K562 (cell line): ENCODE results near the gene AMPD3. TPM values are rescaled to one million over a fixed set of nuclear protein-coding genes. Genes with fewer than 3 reads are reported as not detected.

Source experiments
- ATAC-seq: fragments of 200-7000 bp; cut with Tn5 transposase; 3 replicates; pipeline ENCODE4 v1.9.1; 2020; ENCODE audit warnings: moderate library complexity
- BruUV-seq: library from RNA; stranded (reverse); fragments of 400-500 nt; replicated peaks from 2 replicates; lab custom pipeline; 2021; lab: Mats Ljungman, UMichigan
- CTCF ChIA-PET: fragments of 300-600 bp; formaldehyde crosslinking; extraction: SDS; loops from one replicate; lab custom pipeline; 2021; ENCODE audit warnings: low intra/inter-chr PET ratio; lab: Yijun Ruan, JAX
- POLR2A ChIA-PET: fragments of 300-600, 350-650 bp; sonication (Branson Sonifier 250); formaldehyde crosslinking; extraction: SDS; loops from one replicate; lab custom pipeline; 2021; ENCODE audit warnings: antibody characterized with exemption, inconsistent platforms; lab: Yijun Ruan, JAX
- DNase-seq, 4 experiments: peaks; one replicate each; pipeline versions ENCODE4 v3.0.0 to v3.0.0-alpha.2; 2011 to 2018; ENCODE audit warnings: low spot score in 3 of 4, mixed read lengths in 3 of 4; ENCODE audit errors: extremely low read depth in 1 of 4
- FAIRE-seq: peaks from 2 replicates; lab custom pipeline; 2011; peaks lifted over from hg19 to GRCh38; lab: Jason Lieb, UNC
- H2AFZ ChIP-seq: 2 replicates; pipeline ENCODE4 v1.6.0; 2011; ENCODE audit warnings: low read depth, low read length, control low read depth, inconsistent platforms
- H3K27ac ChIP-seq: fragments of 200-600 bp; 3 replicates; pipeline ENCODE4 v1.8.0; 2011; ENCODE audit warnings: low read depth, mild to moderate bottlenecking, control low read depth, inconsistent platforms, low read length, moderate library complexity, mixed read lengths; ENCODE audit errors: extremely low read depth
- H3K27me3 ChIP-seq, 2 experiments: fragments of 300-600 bp in 1 of 2; 2 replicates in 1 of 2; 3 replicates in 1 of 2; pipeline versions ENCODE4 v1.6.0 to v1.8.0; 2011; ENCODE audit warnings: inconsistent platforms in 2 of 2, low read length in 2 of 2, mild to moderate bottlenecking in 1 of 2, mixed read lengths in 1 of 2, moderate library complexity in 1 of 2; ENCODE audit not compliant: control insufficient read depth in 2 of 2, insufficient read depth in 2 of 2
- H3K36me3 ChIP-seq: fragments of 300-600 bp; 3 replicates; pipeline ENCODE4 v1.8.0; 2011; ENCODE audit warnings: mild to moderate bottlenecking, low read length, inconsistent platforms; ENCODE audit not compliant: control insufficient read depth, insufficient read depth
- H3K4me1 ChIP-seq, 2 experiments: fragments of 200-600 bp in 1 of 2; replicated peaks in 1 of 2; 2 replicates in 1 of 2; 3 replicates in 1 of 2; pipeline versions ENCODE4 v1.5.1 to v1.8.0; 2011; ENCODE audit warnings: inconsistent platforms in 2 of 2, low read length in 2 of 2, mild to moderate bottlenecking in 1 of 2, mixed read lengths in 1 of 2, moderate library complexity in 1 of 2; ENCODE audit not compliant: control insufficient read depth in 2 of 2, insufficient read depth in 2 of 2
- H3K4me2 ChIP-seq: 2 replicates; pipeline ENCODE4 v1.6.1; 2011; ENCODE audit warnings: low read length, control low read depth, inconsistent platforms, mixed read lengths; ENCODE audit not compliant: insufficient read depth
- H3K4me3 ChIP-seq: fragments of 200-600 bp; sonication (generic), shearing (Covaris generic); 2 replicates; pipeline ENCODE4 v1.5.1; 2016; ENCODE audit warnings: control low read depth, inconsistent platforms
- H3K79me2 ChIP-seq: fragments of 200-600 bp; 3 replicates; pipeline ENCODE4 v1.8.0; 2011; ENCODE audit warnings: low read length, inconsistent platforms; ENCODE audit not compliant: control insufficient read depth, insufficient read depth
- H3K9ac ChIP-seq, 2 experiments: 2 replicates each; pipeline versions ENCODE4 v1.6.0 to v1.6.1; 2011; ENCODE audit warnings: low read depth in 2 of 2, low read length in 2 of 2, control low read depth in 1 of 2, inconsistent platforms in 1 of 2, mild to moderate bottlenecking in 1 of 2, mixed read lengths in 1 of 2; ENCODE audit not compliant: insufficient read depth in 1 of 2
- H3K9me1 ChIP-seq: one replicate; pipeline ENCODE4 v1.6.0; 2011; ENCODE audit warnings: inconsistent platforms, mild to moderate bottlenecking, low read length, moderate library complexity; ENCODE audit not compliant: control insufficient read depth, insufficient read depth
- H3K9me3 ChIP-seq: replicated peaks from 2 replicates; pipeline ENCODE4 v1.5.1; 2011; ENCODE audit warnings: low read depth, low read length, inconsistent platforms; ENCODE audit not compliant: control insufficient read depth, insufficient read depth
- H4K20me1 ChIP-seq: replicated peaks from 2 replicates; pipeline ENCODE4 v1.6.1; 2011; ENCODE audit warnings: low read length, inconsistent platforms, mixed read lengths; ENCODE audit not compliant: control insufficient read depth, insufficient read depth
- CBFB ChIP-seq: sonication (generic); formaldehyde crosslinking; IDR thresholded peaks from 2 replicates; pipeline ENCODE4 v1.4.0; 2020; ENCODE audit warnings: mild to moderate bottlenecking, missing genetic modification reagents
- EWSR1 ChIP-seq: fragments of 450-650 bp; IDR thresholded peaks from 2 replicates; pipeline ENCODE4 v1.6.1; 2018; ENCODE audit warnings: borderline replicate concordance, mild to moderate bottlenecking, low read depth, moderate library complexity; ENCODE audit not compliant: partially characterized antibody
- HNRNPH1 ChIP-seq: fragments of 200-400 bp; formaldehyde crosslinking; optimal IDR thresholded peaks from 2 replicates; pipeline ENCODE3; 2017; ENCODE audit warnings: low read depth, mild to moderate bottlenecking, low read length, moderate library complexity
- MXI1 ChIP-seq: IDR thresholded peaks from 2 replicates; pipeline ENCODE4 v1.6.1; 2011; ENCODE audit warnings: low read depth, mild to moderate bottlenecking, improper control_type of control experiment, low read length
- TCF3 ChIP-seq: sonication (generic); formaldehyde crosslinking; IDR thresholded peaks from 2 replicates; pipeline ENCODE4 v1.4.0; 2020; ENCODE audit warnings: mild to moderate bottlenecking, missing genetic modification reagents
- ZNF24 ChIP-seq: fragments of 450-650 bp; IDR thresholded peaks from 2 replicates; pipeline ENCODE4 v1.6.1; 2016
- ZNF444 ChIP-seq: fragments of 250-450 bp; sonication (Bioruptor Pico); IDR thresholded peaks from 2 replicates; pipeline ENCODE4 v1.4.0; 2020; ENCODE audit warnings: mild to moderate bottlenecking, moderate library complexity
- ZNF764 ChIP-seq: fragments of 250-450 bp; sonication (Bioruptor Pico); IDR thresholded peaks from 2 replicates; pipeline ENCODE4 v1.4.0; 2020; ENCODE audit warnings: low read depth, mild to moderate bottlenecking, moderate library complexity
- ZZZ3 ChIP-seq: fragments of 450-650 bp; IDR thresholded peaks from 2 replicates; pipeline ENCODE4 v1.6.1; 2016; ENCODE audit warnings: antibody characterized with exemption, mild to moderate bottlenecking, moderate library complexity
- WGBS: fragments of 100-300 bp; shearing (Covaris generic); methylation state at CpG from one replicate; pipeline ENCODE4 v1.1.6; 2016; ENCODE audit warnings: low coverage, mixed read lengths; ENCODE audit not compliant: insufficient coverage; ENCODE audit errors: missing lambda C conversion rate; 5-methylcytosine and 5-hydroxymethylcytosine counted together
- in situ Hi-C: fragments of 300-500 bp; cut with MboI; formaldehyde crosslinking; loops from 4 replicates; pipeline ENCODE4 v1.15.0; 2018; ENCODE audit warnings: inconsistent platforms, mixed read lengths
- intact Hi-C: fragments of 100-400 bp; cut with micrococcal nuclease; formaldehyde crosslinking; loops from 2 replicates; pipeline ENCODE4 v1.14.2; 2022
- polyA plus RNA-seq, 8 experiments: library from polyadenylated mRNA; depleted of rRNA in 4 of 8; stranded (reverse) in 5 of 8; unstranded in 3 of 8; fragments of >200 nt; fragmentation: Nextera tagmentation in 2 of 8; fragmentation: Illumina TruSeq in 1 of 8; extraction: Ambion mirVana in 2 of 8; extraction: Trizol in 1 of 8; gene quantifications; 2 replicates each; pipeline versions ENCODE4 v1.2.1 to v1.2.3, GENCODE V29; 2011 to 2014; ENCODE audit warnings: inconsistent platforms in 1 of 8, missing spikeins in 1 of 8
- total RNA-seq, 7 experiments: library from RNA; depleted of rRNA in 6 of 7; stranded (reverse); fragments of >200 nt in 6 of 7; fragmentation: Illumina TruSeq in 2 of 7; extraction: Trizol in 2 of 7; gene quantifications; 2 replicates each; pipeline versions ENCODE4 v1.2.1 to v1.2.3, GENCODE V29; 2011 to 2021; ENCODE audit warnings: low replicate concordance in 1 of 7
- TF ChIP-seq, protein P1 (sequence below): fragments of 450-650 bp; IDR thresholded peaks from 2 replicates; pipeline ENCODE4 v1.6.1; 2016; ENCODE audit warnings: low read depth, mild to moderate bottlenecking, moderate library complexity
- TF ChIP-seq, protein P2 (sequence below), 2 experiments: fragments of 450-650 bp in 1 of 2; sonication (generic) in 1 of 2; formaldehyde crosslinking in 1 of 2; IDR thresholded peaks; 2 replicates each; pipeline versions ENCODE4 v1.7.1 to v1.9.0; 2016 to 2022; ENCODE audit warnings: inconsistent platforms in 1 of 2, mild to moderate bottlenecking in 1 of 2, missing genetic modification reagents in 1 of 2

AMPD3 gene
- total and polyA plus RNA-seq, 9 of the 15 experiments (the other 6 are each of a cell fraction or from before 2014, with no cell fraction given), result 4.4 to 23.6 (median 11.2) TPM

DNA sequence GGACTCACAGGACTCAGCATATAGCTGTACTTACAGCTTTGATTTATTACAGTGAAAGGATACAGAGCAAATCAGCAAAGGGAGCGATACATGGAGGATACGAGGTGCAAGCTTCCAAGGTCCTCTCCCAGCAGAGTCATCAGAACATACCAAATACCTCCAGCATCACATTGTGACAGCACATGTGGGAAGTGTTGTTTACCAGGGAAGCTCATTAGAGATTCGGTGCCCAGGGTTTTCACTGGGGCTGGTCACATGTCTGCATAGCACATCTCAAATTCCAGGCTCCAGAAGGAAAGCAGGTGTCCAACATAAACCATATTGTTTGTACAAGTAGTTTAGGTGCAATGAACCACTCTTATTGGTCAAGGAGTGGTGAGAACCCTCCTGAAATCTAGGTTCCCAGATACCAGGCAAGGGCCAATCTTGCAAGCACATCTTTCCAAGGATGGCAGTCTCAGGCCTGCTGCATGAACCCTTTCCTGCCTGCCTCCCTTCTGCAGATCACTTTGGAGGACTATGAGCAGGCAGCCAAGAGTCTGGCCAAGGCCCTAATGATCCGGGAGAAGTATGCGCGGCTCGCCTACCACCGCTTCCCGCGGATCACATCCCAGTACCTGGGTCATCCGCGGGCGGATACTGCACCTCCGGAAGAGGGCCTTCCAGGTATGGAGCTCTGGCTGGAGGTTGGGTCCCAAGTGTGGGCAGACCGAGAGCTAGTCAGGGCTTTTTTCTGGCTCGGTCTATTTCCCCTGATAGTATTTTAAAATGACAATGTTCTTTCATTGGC, 26.7 kb downstream of the AMPD3 start:
- Histone ChIP-seq H3K79me2 (no peaks in the 10 kb centered on the region), H3K27me3 (no peaks in the 10 kb centered on the region), H3K9me1 (peaks cover 6% of the 10 kb centered on the region), H3K9ac (no peak overlapping the region), H3K4me1 (peaks cover 0 to 5% of the 10 kb centered on the region in 2 experiments; a peak in 1 of 5 replicates), H4K20me1 (peaks cover 7% of the 10 kb centered on the region; the same call in 1 of the 2 replicates), H3K4me2 (no peak overlapping the region), H3K9me3 (no peaks in the 10 kb centered on the region), H3K36me3 (peaks cover 79% of the 10 kb centered on the region; the same call in 2 of the 3 replicates), H3K4me3 (no peak overlapping the region), H3K27ac (no peak overlapping the region), H2AFZ (no peak overlapping the region)
- in situ Hi-C loops, result no loop called here
- ATAC-seq (no peak), DNase-seq (no peak), FAIRE-seq (no peak)
- no TSS peak for BruUV-seq
- POLR2A ChIA-PET, result interaction anchor here (0.6 to 1.9 kb wide), 3 partner anchors 9 to 276 kb away, joined by 3 to 6 read pairs (median 3); no protein-coding TSS in a partner anchor
- intact Hi-C loops, result no loop called here
- CTCF ChIA-PET, result no interaction called here
- 93% methylated on average over 13 of the region's 16 CpGs for WGBS
- TF ChIP-seq TCF3 (CRISPR knock-in tag) (no peak), ZNF764 (CRISPR knock-in tag) (no peak), CBFB (CRISPR knock-in tag) (no peak), ZNF444 (CRISPR knock-in tag) (no peak), ZZZ3 (no peak), HNRNPH1 (no peak), EWSR1 (no peak), MXI1 (no peak), ZNF24 (no peak)
- TF ChIP-seq, protein P1, sequence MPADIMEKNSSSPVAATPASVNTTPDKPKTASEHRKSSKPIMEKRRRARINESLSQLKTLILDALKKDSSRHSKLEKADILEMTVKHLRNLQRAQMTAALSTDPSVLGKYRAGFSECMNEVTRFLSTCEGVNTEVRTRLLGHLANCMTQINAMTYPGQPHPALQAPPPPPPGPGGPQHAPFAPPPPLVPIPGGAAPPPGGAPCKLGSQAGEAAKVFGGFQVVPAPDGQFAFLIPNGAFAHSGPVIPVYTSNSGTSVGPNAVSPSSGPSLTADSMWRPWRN, result no peak
- TF ChIP-seq, protein P2, sequence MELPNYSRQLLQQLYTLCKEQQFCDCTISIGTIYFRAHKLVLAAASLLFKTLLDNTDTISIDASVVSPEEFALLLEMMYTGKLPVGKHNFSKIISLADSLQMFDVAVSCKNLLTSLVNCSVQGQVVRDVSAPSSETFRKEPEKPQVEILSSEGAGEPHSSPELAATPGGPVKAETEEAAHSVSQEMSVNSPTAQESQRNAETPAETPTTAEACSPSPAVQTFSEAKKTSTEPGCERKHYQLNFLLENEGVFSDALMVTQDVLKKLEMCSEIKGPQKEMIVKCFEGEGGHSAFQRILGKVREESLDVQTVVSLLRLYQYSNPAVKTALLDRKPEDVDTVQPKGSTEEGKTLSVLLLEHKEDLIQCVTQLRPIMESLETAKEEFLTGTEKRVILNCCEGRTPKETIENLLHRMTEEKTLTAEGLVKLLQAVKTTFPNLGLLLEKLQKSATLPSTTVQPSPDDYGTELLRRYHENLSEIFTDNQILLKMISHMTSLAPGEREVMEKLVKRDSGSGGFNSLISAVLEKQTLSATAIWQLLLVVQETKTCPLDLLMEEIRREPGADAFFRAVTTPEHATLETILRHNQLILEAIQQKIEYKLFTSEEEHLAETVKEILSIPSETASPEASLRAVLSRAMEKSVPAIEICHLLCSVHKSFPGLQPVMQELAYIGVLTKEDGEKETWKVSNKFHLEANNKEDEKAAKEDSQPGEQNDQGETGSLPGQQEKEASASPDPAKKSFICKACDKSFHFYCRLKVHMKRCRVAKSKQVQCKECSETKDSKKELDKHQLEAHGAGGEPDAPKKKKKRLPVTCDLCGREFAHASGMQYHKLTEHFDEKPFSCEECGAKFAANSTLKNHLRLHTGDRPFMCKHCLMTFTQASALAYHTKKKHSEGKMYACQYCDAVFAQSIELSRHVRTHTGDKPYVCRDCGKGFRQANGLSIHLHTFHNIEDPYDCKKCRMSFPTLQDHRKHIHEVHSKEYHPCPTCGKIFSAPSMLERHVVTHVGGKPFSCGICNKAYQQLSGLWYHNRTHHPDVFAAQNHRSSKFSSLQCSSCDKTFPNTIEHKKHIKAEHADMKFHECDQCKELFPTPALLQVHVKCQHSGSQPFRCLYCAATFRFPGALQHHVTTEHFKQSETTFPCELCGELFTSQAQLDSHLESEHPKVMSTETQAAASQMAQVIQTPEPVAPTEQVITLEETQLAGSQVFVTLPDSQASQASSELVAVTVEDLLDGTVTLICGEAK (IDR thresholded peaks at IDR 0.05), result no peak
- TF ChIP-seq, protein P2 (CRISPR knock-in tag; IDR thresholded peaks at IDR 0.05), result no peak
